GM23338 (cell line): ENCODE measurements around the gene BOD1L2.
A peak's percentile ranks its signal among the peaks of the same experiment; 100 is the strongest.

ENCODE experiments used
- CREB1 ChIP-seq: fragments of 250-450 bp; sonication (Bioruptor Pico); IDR thresholded peaks from 2 replicates; pipeline ENCODE4 v1.5.0; 2020; ENCODE audit warnings: low read depth, mild to moderate bottlenecking, moderate library complexity
- CTCF ChIP-seq, 2 experiments: fragments of 200-600 bp in 1 of 2; sonication (generic) in 1 of 2; conservative IDR thresholded peaks; 2 replicates each; pipeline versions ENCODE4 v1.5.1 to v1.6.1; 2016 to 2017; ENCODE audit warnings: antibody characterized with exemption in 2 of 2, low read depth in 2 of 2, mild to moderate bottlenecking in 2 of 2, moderate library complexity in 1 of 2
- ETS1 ChIP-seq: IDR thresholded peaks from 2 replicates; pipeline ENCODE4 v1.6.1; 2016; ENCODE audit warnings: antibody characterized with exemption
- EZH2 ChIP-seq: fragments of 200-600 bp; sonication (generic); IDR thresholded peaks from one replicate; pipeline ENCODE4 v1.8.0; 2017; ENCODE audit warnings: antibody characterized with exemption, mild to moderate bottlenecking, low read depth; ENCODE audit not compliant: unreplicated experiment
- EZH2phosphoT487 ChIP-seq: fragments of 200-600 bp; sonication (generic); IDR thresholded peaks from one replicate; pipeline ENCODE4 v1.8.1; 2018; ENCODE audit warnings: antibody characterized with exemption; ENCODE audit not compliant: unreplicated experiment
- POLR2AphosphoS5 ChIP-seq: IDR thresholded peaks from 2 replicates; pipeline ENCODE4 v1.6.1; 2016; ENCODE audit warnings: antibody characterized with exemption, low read depth
- REST ChIP-seq: IDR thresholded peaks from one replicate; pipeline ENCODE4 v1.6.1; 2018; ENCODE audit warnings: antibody characterized with exemption; ENCODE audit not compliant: unreplicated experiment

- no peak for TF ChIP-seq POLR2AphosphoS5
- no peak for TF ChIP-seq EZH2
- TF ChIP-seq CTCF (conservative IDR thresholded peaks at IDR 0.05; ENCODE audit: low read depth in 2 of 2), result no peak
- TF ChIP-seq REST, result peak; percentile 91
- no peak for TF ChIP-seq CREB1
- no peak for TF ChIP-seq EZH2phosphoT487
- TF ChIP-seq ETS1, result no peak
Measured at GRCh38 chr18:57107140-57107832, 39.6 kb upstream of the BOD1L2 start.
